ENCODE results near the gene ABO. TPM values are rescaled to one million over a fixed set of nuclear protein-coding genes. Genes with fewer than 3 reads are reported as not detected.
"Not testable (repeated sequence)": the region's sequence is repeated elsewhere in the genome, so short reads cannot be mapped to it uniquely, and the experiment has no call there.

Gene ABO
- total RNA-seq, 2 donors from 2014 or later, result 0.14 to 0.21 TPM

DNA sequence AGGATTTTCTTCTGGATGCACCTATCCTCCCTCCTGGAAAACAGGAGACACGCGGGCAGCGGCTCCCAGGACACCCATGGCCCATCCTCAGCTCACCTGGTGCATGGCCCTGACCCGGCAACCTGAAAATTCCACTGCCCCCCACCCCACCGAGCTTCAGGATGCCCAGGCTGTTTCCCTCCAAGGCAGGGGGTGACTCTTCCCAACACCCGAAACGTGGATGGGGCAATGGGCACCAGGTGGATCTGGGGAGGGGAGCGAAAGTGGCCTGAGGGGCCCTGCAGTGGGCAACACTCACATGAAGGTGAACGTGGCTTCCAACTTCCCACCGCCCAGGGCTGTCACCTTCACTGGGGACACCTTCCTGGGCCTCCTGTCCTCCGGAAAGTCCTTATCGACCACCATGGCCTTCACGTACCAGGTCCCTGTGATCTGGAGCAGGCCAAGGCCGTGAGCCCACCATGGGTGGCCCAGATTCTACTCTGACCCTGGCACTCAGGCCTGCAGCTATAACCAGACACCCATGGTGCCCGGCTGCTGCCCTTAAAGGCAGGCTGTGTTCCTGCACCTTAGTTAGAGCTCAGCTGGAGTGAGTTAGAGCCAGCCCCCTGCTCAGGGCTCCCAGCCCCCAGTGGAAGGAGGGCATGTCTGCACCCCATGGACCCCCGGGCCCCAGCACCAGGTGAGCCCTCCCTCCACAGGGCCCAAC lies 66.7 kb downstream of the ABO start:
- ATAC-seq (ENCODE audit: insufficient number of reproducible peaks, low FRiP score, low read depth); H3K9me3 ChIP-seq; H3K27me3 ChIP-seq (replicated peaks; ENCODE audit: insufficient read depth): not testable (repeated sequence)

DNA sequence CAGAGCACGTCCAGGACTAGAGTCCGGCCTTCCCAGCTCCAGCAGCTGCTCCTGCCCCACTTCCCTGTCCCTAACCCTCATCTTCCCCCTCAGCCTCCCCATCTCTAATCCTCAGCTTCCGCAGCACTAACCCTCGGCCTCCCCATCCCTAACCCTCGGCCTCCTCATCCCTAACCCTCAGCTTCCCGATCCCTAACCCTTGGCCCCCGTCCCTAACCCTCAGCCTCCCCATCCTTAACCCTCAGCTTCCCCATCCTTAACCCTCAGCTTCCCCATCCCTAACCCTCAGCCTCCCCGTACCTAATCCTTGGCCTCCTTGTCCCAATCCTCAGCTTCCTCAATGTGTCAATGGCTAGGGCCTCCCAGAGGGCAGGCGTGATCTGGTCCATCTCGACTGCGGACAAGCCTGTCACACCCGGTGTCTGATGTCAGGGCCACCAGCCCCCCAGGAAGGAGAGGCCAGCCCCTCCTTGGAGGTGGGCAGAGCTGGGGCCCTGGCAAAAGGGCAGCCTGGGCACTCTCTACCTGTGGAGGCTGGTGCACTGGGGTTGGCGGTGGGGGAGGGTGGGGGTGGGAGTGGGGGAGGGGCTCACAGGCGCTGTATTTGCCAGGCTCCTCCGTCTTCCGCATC lies 67.3 kb downstream of the ABO start:
- Histone ChIP-seq H3K4me1 (ENCODE audit: control insufficient read depth in 1 of 2, low read depth in 2 of 2) (no peaks in the 10 kb centered on the region), H3K36me3 (no peaks in the 10 kb centered on the region), H3K27ac (no peak overlapping the region), H3K4me3 (no peak overlapping the region), H3K27me3 (replicated peaks; ENCODE audit: insufficient read depth) (no peaks in the 10 kb centered on the region), H3K9me3 (no peaks in the 10 kb centered on the region)
- ATAC-seq (ENCODE audit: insufficient number of reproducible peaks, low FRiP score, low read depth), result no peak
- TF ChIP-seq, protein P1, sequence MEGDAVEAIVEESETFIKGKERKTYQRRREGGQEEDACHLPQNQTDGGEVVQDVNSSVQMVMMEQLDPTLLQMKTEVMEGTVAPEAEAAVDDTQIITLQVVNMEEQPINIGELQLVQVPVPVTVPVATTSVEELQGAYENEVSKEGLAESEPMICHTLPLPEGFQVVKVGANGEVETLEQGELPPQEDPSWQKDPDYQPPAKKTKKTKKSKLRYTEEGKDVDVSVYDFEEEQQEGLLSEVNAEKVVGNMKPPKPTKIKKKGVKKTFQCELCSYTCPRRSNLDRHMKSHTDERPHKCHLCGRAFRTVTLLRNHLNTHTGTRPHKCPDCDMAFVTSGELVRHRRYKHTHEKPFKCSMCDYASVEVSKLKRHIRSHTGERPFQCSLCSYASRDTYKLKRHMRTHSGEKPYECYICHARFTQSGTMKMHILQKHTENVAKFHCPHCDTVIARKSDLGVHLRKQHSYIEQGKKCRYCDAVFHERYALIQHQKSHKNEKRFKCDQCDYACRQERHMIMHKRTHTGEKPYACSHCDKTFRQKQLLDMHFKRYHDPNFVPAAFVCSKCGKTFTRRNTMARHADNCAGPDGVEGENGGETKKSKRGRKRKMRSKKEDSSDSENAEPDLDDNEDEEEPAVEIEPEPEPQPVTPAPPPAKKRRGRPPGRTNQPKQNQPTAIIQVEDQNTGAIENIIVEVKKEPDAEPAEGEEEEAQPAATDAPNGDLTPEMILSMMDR (IDR thresholded peaks at IDR 0.05), result no peak
- no peak for DNase-seq (ENCODE audit: low spot score)

More for the DNA sequence above, 66.7 kb downstream of the ABO start:
- not testable (repeated sequence) for H3K36me3 ChIP-seq; H3K4me3 ChIP-seq; H3K4me1 ChIP-seq (ENCODE audit: control insufficient read depth in 1 of 2, low read depth in 2 of 2); H3K27ac ChIP-seq; DNase-seq (ENCODE audit: low spot score)

DNA sequence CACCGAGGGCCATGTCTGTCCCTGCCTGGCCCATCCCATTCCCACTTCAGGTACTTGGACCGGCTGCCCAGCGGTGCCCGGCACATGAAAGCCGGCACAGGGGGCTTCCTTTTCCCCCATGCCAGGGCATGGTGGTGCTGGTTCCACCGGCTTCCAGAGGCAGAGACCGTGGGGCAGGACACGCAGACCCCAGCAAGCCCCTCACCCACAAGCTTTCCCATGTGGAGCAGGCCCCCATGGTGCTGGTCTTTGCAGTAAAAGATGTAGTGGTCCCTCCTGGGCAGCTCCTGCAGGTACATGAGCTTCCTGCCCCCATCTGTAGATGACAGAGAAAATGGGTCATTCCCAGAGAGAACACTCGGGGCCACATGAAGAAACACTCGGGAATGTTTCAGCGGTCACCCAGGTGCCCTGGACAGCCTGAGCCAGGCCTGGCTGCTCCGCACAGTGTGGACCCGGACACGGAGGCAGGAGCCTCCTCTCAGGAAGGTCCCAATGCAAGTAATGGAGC lies 67.9 kb downstream of the ABO start:
- no peak overlapping the region for H3K4me3 ChIP-seq
- H3K27me3 ChIP-seq (replicated peaks; ENCODE audit: insufficient read depth), result no peaks in the 10 kb centered on the region

DNA sequence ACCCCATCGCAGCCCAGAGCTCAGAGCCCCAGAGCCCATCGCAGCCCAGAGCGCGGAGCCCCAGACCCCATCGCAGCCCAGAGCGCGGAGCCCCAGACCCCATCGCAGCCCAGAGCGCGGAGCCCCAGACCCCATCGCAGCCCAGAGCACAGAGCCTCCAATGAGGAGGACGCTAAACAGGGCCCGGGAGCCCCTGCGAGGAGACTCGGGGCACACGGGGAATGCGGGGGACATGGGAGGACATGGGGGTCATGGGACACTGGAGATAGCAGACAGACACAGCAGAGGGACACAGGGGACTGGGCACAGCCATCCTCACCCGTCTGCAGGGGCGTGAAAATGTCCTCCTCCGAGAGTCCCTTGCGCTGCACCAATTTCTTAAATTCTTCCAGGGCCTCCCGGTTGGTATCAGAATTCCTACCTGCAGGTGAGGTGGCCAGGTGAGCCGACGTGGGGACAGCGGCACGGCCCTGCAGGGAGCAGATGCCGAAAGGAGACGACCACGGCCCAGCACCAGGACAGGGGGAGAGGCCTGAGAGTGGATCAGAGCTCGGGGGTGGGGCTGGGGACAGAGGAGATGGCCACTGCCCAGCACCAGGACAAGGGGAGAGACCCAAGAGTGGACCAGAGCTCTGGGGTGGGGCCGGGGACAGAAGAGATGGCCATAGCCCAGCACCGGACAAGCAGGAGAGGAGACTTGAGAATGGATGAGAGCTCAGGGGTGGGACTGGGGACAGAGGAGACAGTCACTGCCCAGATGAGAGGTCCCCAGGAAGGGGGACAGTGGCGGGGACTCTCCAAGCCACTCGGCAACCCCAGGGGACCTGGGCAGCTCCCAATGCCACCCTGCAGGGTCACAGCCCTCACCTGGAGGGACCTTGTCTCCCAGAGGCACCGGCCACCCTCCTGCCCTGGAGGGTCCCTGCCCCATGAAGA lies 68.7 kb downstream of the ABO start:
- Histone ChIP-seq H3K27ac (no peak overlapping the region), H3K4me1 (ENCODE audit: control insufficient read depth in 1 of 2, low read depth in 2 of 2) (no peaks in the 10 kb centered on the region), H3K9me3 (no peaks in the 10 kb centered on the region), H3K27me3 (replicated peaks; ENCODE audit: insufficient read depth) (no peaks in the 10 kb centered on the region), H3K4me3 (no peak overlapping the region), H3K36me3 (no peaks in the 10 kb centered on the region)
- ATAC-seq (ENCODE audit: insufficient number of reproducible peaks, low FRiP score, low read depth) (no peak), DNase-seq (ENCODE audit: low spot score) (no peak)
- TF ChIP-seq, protein P1 (IDR thresholded peaks at IDR 0.05), result no peak

More for the DNA sequence above, 67.9 kb downstream of the ABO start:
- Histone ChIP-seq H3K27ac (no peak overlapping the region), H3K4me1 (ENCODE audit: control insufficient read depth in 1 of 2, low read depth in 2 of 2) (no peaks in the 10 kb centered on the region), H3K9me3 (no peaks in the 10 kb centered on the region), H3K36me3 (no peaks in the 10 kb centered on the region)
- DNase-seq (ENCODE audit: low spot score) (no peak), ATAC-seq (ENCODE audit: insufficient number of reproducible peaks, low FRiP score, low read depth) (no peak)
- TF ChIP-seq, protein P1 (IDR thresholded peaks at IDR 0.05), result no peak

DNA sequence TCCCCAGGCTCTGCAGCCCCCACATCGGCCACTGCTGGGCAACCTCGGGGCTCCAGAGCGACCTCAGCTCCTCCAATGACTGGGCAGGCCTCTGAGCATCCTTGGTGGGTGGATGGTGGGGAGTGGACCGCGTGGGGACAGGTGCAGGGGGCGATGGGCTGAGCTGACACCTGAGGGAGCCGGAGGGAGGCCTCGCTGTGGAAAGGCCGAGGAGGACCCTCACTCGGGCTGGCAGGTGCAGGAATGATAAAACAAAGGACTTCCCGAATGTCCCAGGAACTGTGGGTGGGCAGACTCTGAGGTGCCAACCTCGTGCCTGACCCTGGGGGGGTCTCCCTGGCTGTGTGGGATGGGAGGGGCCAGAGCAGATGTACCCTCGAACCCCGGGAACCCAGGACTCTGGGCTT lies 69.5 kb downstream of the ABO start:
- not testable (repeated sequence) for DNase-seq (ENCODE audit: low spot score); H3K9me3 ChIP-seq; H3K4me1 ChIP-seq (ENCODE audit: control insufficient read depth in 1 of 2, low read depth in 2 of 2); H3K4me3 ChIP-seq; H3K27me3 ChIP-seq (replicated peaks; ENCODE audit: insufficient read depth); ATAC-seq (ENCODE audit: insufficient number of reproducible peaks, low FRiP score, low read depth); H3K27ac ChIP-seq; H3K36me3 ChIP-seq

Other genes starting within 250 kb of the ABO start
- 10 to 100 TPM; 40.6 to 54.3 TPM for gene GTF3C5, start 244.2 kb downstream of the ABO start, total RNA-seq
- 1 to 10 TPM in 1 of 2 donors, under 1 TPM in 1; 0.78 to 5.3 TPM for gene CEL, start 213.2 kb downstream of the ABO start, total RNA-seq
- 10 to 100 TPM; 30.3 to 98.8 TPM for gene RALGDS, start 154.0 kb downstream of the ABO start, total RNA-seq
- gene GBGT1, start 111.3 kb downstream of the ABO start, total RNA-seq, result 10 to 100 TPM; 45.5 to 46.8 TPM
- not detected for gene OBP2B, start 66.0 kb downstream of the ABO start, total RNA-seq
- gene SURF6, start 61.0 kb upstream of the ABO start, total RNA-seq, result 10 to 100 TPM; 11.6 to 46.1 TPM
- gene MED22, start 72.9 kb upstream of the ABO start, total RNA-seq, result 10 to 100 TPM; 50.0 to 51.2 TPM
- gene RPL7A, start 73.0 kb upstream of the ABO start, total RNA-seq, result 100 to 1,000 TPM; 889 to 895 TPM
- gene SURF1, start 81.3 kb upstream of the ABO start, total RNA-seq, result 10 to 100 TPM; 47.6 to 66.6 TPM
- 10 to 100 TPM in 1 of 2 donors, 1 to 10 TPM in 1; 7.0 to 13.3 TPM for gene SURF2, start 81.3 kb upstream of the ABO start, total RNA-seq
- gene SURF4, start 100.9 kb upstream of the ABO start, total RNA-seq, result 100 to 1,000 TPM; 152 to 154 TPM
- under 1 TPM in 1 of 2 donors, not detected in 1; 0.42 TPM for gene STKLD1, start 101.2 kb upstream of the ABO start, total RNA-seq
- 10 to 100 TPM in 1 of 2 donors, 1 to 10 TPM in 1; 7.7 to 18.6 TPM for gene REXO4, start 142.8 kb upstream of the ABO start, total RNA-seq
- 1 to 10 TPM; 1.3 to 6.0 TPM for gene ADAMTS13, start 147.2 kb upstream of the ABO start, total RNA-seq
- gene CACFD1, start 184.8 kb upstream of the ABO start, total RNA-seq, result 10 to 100 TPM; 15.8 to 19.5 TPM
- 1 to 10 TPM; 4.6 to 8.8 TPM for gene SLC2A6, start 203.9 kb upstream of the ABO start, total RNA-seq
- gene MYMK, start 249.8 kb upstream of the ABO start, total RNA-seq, result not detected